MM.1S (cell line): ENCODE measurements around the gene BMP2K.

Source experiments
- DNase-seq: peaks from one replicate; pipeline ENCODE4 v3.0.0-alpha.2; 2015
- H2AFZ ChIP-seq: fragments of 300-600 bp; sonication (generic); 2 replicates; pipeline ENCODE4 v1.6.0; 2016; ENCODE audit warnings: antibody characterized with exemption, low read length
- H3F3A ChIP-seq: fragments of 300-600 bp; sonication (generic); 2 replicates; pipeline ENCODE4 v1.6.1; 2016; ENCODE audit warnings: mild to moderate bottlenecking, antibody characterized with exemption, low read length, moderate library complexity, mixed read lengths; ENCODE audit not compliant: insufficient read depth
- H3K27ac ChIP-seq: fragments of 300-600 bp; sonication (generic); 2 replicates; pipeline ENCODE4 v1.5.1; 2016; ENCODE audit warnings: mild to moderate bottlenecking, low read length
- H3K27me3 ChIP-seq: fragments of 300-600 bp; sonication (generic); replicated peaks from 2 replicates; pipeline ENCODE4 v1.6.0; 2016; ENCODE audit warnings: low read length; ENCODE audit not compliant: insufficient read depth
- H3K36me3 ChIP-seq: fragments of 300-600 bp; sonication (generic); replicated peaks from 2 replicates; pipeline ENCODE4 v1.6.1; 2016; ENCODE audit warnings: mild to moderate bottlenecking, low read length, mixed read lengths; ENCODE audit not compliant: insufficient read depth
- H3K4me1 ChIP-seq: fragments of 300-600 bp; sonication (generic); 2 replicates; pipeline ENCODE4 v1.6.1; 2016; ENCODE audit warnings: low read length, mixed read lengths
- H3K4me2 ChIP-seq: fragments of 300-600 bp; sonication (generic); 2 replicates; pipeline ENCODE4 v1.6.0; 2016; ENCODE audit warnings: low read depth, low read length
- H3K4me3 ChIP-seq: fragments of 300-600 bp; sonication (generic); 2 replicates; pipeline ENCODE4 v1.5.1; 2016; ENCODE audit warnings: low read length, mixed read lengths
- H3K79me2 ChIP-seq: fragments of 300-600 bp; sonication (generic); 2 replicates; pipeline ENCODE4 v1.6.1; 2016; ENCODE audit warnings: mixed run types, low read length, mixed read lengths
- H3K9ac ChIP-seq: fragments of 300-600 bp; sonication (generic); 2 replicates; pipeline ENCODE4 v1.6.1; 2016; ENCODE audit warnings: low read length, mixed read lengths
- H3K9me2 ChIP-seq: fragments of 300-600 bp; sonication (generic); replicated peaks from 2 replicates; pipeline ENCODE4 v1.6.1; 2016; ENCODE audit warnings: mild to moderate bottlenecking, low read length, mixed read lengths; ENCODE audit not compliant: insufficient read depth
- H3K9me3 ChIP-seq: fragments of 300-600 bp; sonication (generic); replicated peaks from 2 replicates; pipeline ENCODE4 v1.6.1; 2016; ENCODE audit warnings: mild to moderate bottlenecking, low read length, mixed read lengths; ENCODE audit not compliant: insufficient read depth
- H4K20me1 ChIP-seq: fragments of 300-600 bp; sonication (generic); 2 replicates; pipeline ENCODE4 v1.6.1; 2016; ENCODE audit warnings: mild to moderate bottlenecking, low read length, moderate library complexity, mixed read lengths; ENCODE audit not compliant: insufficient read depth
- EZH2 ChIP-seq: fragments of 300-600 bp; sonication (generic); optimal IDR thresholded peaks from 2 replicates; pipeline ENCODE3; 2017; ENCODE audit warnings: low read depth, mild to moderate bottlenecking, antibody characterized with exemption, low read length, mixed read lengths
- EZH2phosphoT487 ChIP-seq: fragments of 300-600 bp; sonication (generic); IDR thresholded peaks from 2 replicates; pipeline ENCODE4 v1.6.1; 2018; ENCODE audit warnings: antibody characterized with exemption, low read length
- TF ChIP-seq, protein P1 (sequence below): fragments of 300-600 bp; sonication (generic); IDR thresholded peaks from 2 replicates; pipeline ENCODE4 v1.5.1; 2016; ENCODE audit warnings: antibody characterized with exemption, low read length, mixed read lengths

BMP2K gene

DNA sequence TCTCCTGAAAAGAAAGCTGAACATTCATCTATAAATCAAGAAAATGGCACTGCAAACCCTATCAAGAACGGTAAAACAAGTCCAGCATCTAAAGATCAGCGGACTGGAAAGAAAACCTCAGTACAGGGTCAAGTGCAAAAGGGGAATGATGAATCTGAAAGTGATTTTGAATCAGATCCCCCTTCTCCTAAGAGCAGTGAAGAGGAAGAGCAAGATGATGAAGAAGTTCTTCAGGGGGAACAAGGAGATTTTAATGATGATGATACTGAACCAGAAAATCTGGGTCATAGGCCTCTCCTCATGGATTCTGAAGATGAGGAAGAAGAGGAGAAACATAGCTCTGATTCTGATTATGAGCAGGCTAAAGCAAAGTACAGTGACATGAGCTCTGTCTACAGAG is 134.5 kb downstream of the BMP2K start:
- H3F3A ChIP-seq: no peaks in the 10 kb centered on the region
- H3K4me1 ChIP-seq: no peaks in the 10 kb centered on the region
- TF ChIP-seq, protein P1, sequence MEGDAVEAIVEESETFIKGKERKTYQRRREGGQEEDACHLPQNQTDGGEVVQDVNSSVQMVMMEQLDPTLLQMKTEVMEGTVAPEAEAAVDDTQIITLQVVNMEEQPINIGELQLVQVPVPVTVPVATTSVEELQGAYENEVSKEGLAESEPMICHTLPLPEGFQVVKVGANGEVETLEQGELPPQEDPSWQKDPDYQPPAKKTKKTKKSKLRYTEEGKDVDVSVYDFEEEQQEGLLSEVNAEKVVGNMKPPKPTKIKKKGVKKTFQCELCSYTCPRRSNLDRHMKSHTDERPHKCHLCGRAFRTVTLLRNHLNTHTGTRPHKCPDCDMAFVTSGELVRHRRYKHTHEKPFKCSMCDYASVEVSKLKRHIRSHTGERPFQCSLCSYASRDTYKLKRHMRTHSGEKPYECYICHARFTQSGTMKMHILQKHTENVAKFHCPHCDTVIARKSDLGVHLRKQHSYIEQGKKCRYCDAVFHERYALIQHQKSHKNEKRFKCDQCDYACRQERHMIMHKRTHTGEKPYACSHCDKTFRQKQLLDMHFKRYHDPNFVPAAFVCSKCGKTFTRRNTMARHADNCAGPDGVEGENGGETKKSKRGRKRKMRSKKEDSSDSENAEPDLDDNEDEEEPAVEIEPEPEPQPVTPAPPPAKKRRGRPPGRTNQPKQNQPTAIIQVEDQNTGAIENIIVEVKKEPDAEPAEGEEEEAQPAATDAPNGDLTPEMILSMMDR: no peak
- no peak for TF ChIP-seq EZH2
- TF ChIP-seq EZH2phosphoT487: no peak
- H3K27me3 ChIP-seq: no peaks in the 10 kb centered on the region
- H3K9ac ChIP-seq: no peak overlapping the region
- H3K27ac ChIP-seq: no peak overlapping the region
- no peaks in the 10 kb centered on the region for H3K9me3 ChIP-seq
- H4K20me1 ChIP-seq: no peaks in the 10 kb centered on the region
- no peak overlapping the region for H3K4me3 ChIP-seq
- no peaks in the 10 kb centered on the region for H3K9me2 ChIP-seq
- no peak overlapping the region for H3K4me2 ChIP-seq
- H3K79me2 ChIP-seq: no peaks in the 10 kb centered on the region
- no peak for DNase-seq
- no peaks in the 10 kb centered on the region for H3K36me3 ChIP-seq
- no peak overlapping the region for H2AFZ ChIP-seq

DNA sequence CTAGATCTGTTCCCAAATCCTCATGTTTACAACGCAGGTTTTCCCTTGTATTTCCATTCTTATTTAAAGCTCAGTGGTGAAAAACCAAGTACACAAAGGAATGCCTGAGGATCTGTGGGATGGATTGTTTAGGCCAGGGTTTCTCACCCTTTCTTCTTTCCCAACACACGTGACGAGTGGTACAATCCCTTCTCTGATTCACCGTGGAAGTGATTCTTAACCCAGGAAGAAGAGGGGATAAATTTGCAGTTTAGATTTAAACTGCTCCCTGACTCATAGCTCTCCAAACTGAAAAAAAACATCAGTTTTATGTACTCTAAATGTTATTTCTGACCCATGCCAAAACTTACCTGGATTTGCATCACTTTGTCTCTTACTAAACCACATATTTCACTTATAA is 146.1 kb downstream of the BMP2K start:
- Histone ChIP-seq H2AFZ (no peak overlapping the region), H3K9me3 (no peaks in the 10 kb centered on the region), H3F3A (no peaks in the 10 kb centered on the region), H3K9me2 (no peaks in the 10 kb centered on the region), H4K20me1 (no peaks in the 10 kb centered on the region), H3K79me2 (no peaks in the 10 kb centered on the region), H3K9ac (no peak overlapping the region), H3K4me2 (no peak overlapping the region), H3K27me3 (no peaks in the 10 kb centered on the region), H3K4me3 (no peak overlapping the region), H3K4me1 (no peaks in the 10 kb centered on the region), H3K36me3 (no peaks in the 10 kb centered on the region), H3K27ac (no peak overlapping the region)
- DNase-seq: no peak
- TF ChIP-seq EZH2phosphoT487: no peak
- TF ChIP-seq EZH2: no peak
- TF ChIP-seq, protein P1: no peak

DNA sequence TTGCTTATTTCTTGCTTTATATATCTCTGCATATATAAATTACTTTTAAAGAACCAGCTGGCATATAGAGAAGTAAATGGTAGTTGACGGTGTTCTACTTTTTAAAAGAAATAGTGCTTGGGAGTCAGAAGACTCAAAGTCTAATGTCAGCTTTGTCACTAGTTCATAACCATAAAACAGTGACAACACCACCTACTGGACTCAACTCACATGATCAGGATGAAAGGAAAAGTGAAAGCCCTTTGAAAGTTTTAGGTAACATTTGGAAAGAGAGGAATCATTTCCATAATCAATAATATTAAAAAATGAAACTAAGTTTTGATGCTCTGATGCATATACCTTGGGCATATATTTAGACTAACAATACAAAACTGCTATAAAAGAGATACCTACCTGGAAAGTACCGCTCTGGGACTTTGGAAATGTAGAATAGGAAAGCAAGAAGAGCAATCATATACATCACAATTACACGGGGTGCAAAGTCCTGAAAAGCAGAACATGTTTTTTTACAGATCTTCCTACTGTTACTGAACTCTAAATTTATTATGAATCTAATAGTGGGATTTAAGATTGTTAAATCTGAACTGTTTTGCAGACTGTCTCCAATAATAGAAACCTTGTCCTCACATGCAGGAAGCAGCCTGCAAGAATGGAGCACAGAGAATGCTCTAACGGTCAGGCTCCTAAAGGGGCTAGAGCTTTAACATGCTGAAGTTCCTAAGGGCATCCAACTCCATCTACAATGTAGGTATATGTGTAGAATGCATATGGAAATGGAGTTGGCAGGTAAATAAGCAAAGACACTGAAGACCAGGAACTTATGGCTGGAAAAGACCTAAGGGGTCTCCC is 147.5 kb downstream of the BMP2K start:
- TF ChIP-seq, protein P1: peak; percentile 12; the same call in 1 of the 2 replicates
- TF ChIP-seq EZH2phosphoT487: no peak
- no peaks in the 10 kb centered on the region for H3K9me3 ChIP-seq
- H3K27ac ChIP-seq: no peak overlapping the region
- H2AFZ ChIP-seq: no peak overlapping the region
- H3K27me3 ChIP-seq: no peaks in the 10 kb centered on the region
- DNase-seq: no peak
- H3F3A ChIP-seq: no peaks in the 10 kb centered on the region
- H3K4me3 ChIP-seq: no peak overlapping the region
- H3K9me2 ChIP-seq: no peaks in the 10 kb centered on the region
- H3K9ac ChIP-seq: no peak overlapping the region
- no peaks in the 10 kb centered on the region for H3K36me3 ChIP-seq
- no peaks in the 10 kb centered on the region for H4K20me1 ChIP-seq
- no peaks in the 10 kb centered on the region for H3K79me2 ChIP-seq
- H3K4me2 ChIP-seq: no peak overlapping the region
- no peaks in the 10 kb centered on the region for H3K4me1 ChIP-seq
